ENCODE results near the gene CAMTA1.

The CAMTA1 gene

GRCh38 chr1:6880951-6881690 is 95.9 kb downstream of the CAMTA1 start:
- DNase-seq = no peak

DNA sequence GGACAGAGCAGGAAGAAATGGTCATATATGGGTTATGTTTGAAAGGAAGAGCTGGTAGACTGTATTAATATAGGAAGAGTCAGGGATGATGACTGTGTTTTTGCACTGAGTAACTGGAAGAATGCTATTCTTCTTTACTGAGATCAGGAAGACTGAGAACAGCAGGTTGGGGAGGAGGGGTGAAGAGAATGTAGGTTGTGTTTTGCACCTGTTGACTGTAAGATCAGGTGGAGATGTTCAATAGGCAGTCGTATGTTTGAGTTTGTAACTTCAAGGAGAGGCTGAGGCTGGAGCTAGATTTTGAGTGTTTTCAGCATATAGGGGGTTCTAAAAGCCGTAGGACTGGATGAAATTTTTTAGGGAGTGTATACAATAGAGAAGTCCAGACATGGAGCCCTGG is 97.2 kb downstream of the CAMTA1 start:
- DNase-seq = no peak

- DNase-seq = no peak
These were observed 99.4 kb downstream of the CAMTA1 start for GRCh38 chr1:6884652-6885153.

DNA sequence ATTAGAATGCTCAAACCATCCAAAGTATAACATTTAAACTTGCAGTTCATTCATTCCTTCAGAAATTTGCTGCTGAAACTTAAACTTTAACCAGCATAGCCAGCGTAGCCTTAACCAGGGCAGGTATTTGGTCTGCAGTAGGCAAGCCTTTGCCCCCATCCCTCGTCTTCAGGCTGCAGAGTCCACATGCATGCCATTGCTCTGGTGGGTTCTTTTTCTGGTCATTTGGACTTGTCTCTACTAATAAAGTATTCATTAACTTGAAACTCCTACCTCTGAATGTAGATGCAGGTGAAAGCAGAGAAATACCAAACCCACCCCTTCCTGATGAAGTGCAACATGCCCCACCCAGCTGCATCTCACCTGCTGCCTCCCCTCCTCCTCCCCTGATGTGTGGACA is 100.2 kb downstream of the CAMTA1 start:
- DNase-seq = no peak

DNA sequence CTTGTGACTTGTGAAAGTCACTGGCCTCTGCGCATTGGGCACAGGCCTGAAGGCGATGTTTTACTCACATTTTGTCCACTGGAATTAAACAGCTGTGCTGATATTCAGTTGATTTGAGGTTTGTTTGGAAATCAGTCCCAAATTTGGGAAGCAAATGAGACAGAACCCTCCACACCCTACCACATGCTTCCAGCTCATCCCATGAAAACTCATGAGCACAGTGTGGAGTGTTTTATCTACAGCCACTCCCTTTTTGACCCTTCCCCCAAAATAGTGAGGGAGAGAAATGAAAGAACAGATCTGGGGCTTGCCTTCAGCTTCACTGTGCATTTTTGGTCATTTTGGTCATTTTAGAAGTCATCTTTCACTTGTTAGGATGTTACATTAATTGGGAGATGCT is 101.3 kb downstream of the CAMTA1 start:
- DNase-seq = no peak

- peak; percentile 37 for DNase-seq
These were observed 103.0 kb downstream of the CAMTA1 start for GRCh38 chr1:6888268-6888667.

- DNase-seq = no peak
These were observed 103.6 kb downstream of the CAMTA1 start for GRCh38 chr1:6888870-6889269.

GRCh38 chr1:6889875-6890480 is 104.7 kb downstream of the CAMTA1 start:
- DNase-seq = peak; percentile 20

DNA sequence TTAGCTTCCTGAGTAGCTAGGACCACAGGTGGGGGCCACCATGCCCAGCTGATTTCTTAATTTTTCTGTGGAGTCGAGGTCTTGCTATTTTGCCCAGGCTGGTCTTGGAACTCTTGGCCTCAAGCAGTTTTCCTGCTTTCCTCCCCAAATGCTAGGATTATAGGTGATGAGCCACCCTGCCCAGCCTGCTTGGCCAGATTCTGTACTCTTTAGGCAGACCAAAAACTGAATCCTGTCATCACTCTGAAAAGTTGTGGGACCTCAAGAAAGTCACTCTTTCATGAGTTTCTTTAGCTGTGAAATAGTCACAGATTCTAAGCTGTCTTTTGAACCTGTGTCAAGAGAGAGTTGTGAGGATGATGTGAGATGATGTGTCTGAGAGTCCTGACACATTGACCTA is 105.4 kb downstream of the CAMTA1 start:
- no peak for DNase-seq

DNA sequence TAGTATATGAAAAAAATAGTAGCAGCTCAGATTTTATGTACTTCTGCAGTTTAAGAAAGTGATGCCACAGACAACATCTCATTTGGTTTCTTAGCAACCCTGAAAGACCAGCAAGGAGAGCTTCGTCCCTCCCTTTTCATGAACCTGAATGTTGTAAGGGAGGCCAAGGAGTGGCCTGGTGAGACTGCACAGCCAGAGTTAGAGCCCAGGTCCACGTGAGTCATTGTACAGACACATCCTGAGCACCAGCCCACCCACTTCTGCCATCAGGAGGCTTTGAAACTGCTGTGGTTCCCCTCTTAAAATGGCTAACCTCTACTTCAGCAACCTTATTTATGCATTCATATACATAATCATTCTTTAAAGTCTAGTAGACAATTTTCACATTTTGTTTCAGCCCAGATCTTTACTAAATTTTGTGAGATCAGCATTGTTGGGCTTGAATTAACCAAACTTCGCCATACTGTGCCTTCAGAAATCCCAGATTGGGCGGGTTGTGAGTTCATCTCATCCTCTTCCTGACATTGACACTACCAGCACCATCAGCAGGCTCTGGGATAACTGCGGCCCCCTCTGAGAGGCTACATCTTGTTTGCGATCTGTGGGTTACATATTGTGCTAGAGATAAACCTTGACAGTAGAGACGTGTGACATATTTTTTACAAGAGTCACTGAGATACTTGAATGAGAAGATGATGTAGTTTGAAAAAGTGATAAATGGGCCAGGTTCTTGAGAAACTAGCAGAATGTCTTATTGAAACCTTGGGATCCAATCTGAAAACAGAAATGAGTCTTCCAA is 106.7 kb downstream of the CAMTA1 start:
- DNase-seq = no peak

DNA sequence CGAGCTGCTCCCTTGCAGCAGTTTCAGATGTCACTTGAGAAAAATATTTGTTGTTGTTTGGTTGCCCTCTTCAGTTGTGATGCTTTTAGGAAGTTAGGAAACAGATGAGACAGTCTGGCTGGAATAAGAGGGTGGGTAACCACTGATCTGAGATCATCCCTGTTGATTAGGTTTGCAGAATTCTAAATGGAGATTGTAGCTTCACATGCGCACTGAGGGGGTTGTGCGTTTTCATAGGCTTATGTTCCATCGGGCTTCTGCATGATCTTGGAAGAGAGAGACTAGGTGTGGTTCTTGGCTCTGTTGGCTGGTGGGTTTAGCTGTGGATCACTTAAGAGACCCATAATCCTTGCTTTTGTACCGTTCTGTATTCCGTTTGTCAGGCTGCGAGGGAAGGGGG is 108.1 kb downstream of the CAMTA1 start:
- no peak for DNase-seq

GRCh38 chr1:6897138-6897537 is 111.9 kb downstream of the CAMTA1 start:
- DNase-seq = no peak

- DNase-seq = no peak
These were observed 113.8 kb downstream of the CAMTA1 start for GRCh38 chr1:6898974-6899539.

DNA sequence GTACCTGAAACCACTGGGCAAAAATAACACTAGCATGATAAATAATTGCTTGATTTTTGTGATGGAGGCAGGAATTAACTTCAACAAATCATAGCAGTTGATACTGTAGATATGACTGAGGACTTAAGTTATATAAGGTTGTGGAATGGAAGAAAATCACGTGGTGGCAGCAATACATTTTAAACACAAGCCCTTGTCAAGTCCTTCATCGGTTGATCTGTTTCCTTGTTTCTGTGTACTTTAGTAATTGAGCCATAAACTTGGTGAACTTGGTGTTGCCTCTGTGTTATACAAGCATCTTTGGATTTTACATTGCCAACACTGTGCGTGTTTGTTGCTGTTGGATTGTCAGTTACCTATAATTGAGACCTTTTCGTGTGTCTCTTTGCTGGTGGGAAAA is 114.4 kb downstream of the CAMTA1 start:
- DNase-seq = no peak

DNA sequence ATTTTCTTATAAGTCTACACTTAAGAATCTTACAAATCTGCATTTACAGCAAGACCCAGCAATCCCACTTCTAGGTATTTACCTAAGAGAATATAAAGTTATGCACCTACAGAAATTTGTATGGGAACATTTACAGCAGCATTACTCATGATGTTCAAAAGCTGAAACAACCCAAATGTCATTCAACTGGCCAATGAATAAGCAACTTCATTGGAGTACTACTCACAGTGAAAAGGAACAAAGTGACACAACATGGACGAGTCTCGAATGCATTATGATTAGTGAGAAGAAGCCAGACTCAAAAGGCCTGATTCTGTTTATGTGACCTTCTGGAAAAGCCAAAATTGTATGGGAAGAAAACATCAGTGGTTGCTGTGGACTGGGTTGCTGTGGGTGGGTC is 116.9 kb downstream of the CAMTA1 start:
- no peak for DNase-seq

DNA sequence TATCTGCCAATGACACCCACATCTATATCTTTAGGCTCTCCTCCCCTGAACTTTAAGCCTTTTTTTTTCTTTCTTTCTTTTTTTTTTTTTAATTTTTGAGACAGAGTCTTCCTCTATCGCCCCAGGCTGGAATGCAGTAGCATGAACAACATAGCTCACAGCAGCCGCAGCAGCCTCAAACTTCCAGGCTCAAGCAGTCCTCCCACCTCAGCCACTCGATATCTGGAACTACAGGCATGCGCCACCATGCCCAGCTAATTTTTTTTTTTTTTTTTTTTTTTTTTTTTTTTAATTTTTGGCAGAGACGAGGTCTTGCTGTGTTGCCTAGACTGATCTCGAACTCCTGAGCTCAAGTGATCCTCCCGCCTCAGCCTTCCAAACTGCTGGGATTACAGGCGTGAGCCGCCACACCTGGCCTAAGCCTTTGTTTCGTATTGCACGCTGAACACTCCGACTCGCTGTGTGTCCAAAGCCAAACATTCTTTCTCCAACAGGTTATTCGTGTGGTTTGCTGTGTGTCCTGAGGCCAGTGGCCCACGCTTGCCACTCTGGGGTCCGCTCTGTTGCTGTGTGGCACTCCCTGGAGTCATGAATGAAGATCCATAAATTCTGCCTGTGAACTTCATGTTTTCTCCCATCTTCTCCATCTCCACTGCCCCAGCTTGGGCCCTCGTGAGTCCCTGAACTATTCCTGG is 119.4 kb downstream of the CAMTA1 start:
- DNase-seq = no peak

- no peak for DNase-seq
These were observed 120.1 kb downstream of the CAMTA1 start for GRCh38 chr1:6905331-6905730.

- no peak for DNase-seq
These were observed 120.5 kb downstream of the CAMTA1 start for GRCh38 chr1:6905790-6906189.

- DNase-seq = no peak
These were observed 121.5 kb downstream of the CAMTA1 start for GRCh38 chr1:6906783-6907182.

- DNase-seq = no peak
These were observed 121.9 kb downstream of the CAMTA1 start for GRCh38 chr1:6907201-6907600.

GRCh38 chr1:6907676-6908434 is 122.6 kb downstream of the CAMTA1 start:
- no peak for DNase-seq

DNA sequence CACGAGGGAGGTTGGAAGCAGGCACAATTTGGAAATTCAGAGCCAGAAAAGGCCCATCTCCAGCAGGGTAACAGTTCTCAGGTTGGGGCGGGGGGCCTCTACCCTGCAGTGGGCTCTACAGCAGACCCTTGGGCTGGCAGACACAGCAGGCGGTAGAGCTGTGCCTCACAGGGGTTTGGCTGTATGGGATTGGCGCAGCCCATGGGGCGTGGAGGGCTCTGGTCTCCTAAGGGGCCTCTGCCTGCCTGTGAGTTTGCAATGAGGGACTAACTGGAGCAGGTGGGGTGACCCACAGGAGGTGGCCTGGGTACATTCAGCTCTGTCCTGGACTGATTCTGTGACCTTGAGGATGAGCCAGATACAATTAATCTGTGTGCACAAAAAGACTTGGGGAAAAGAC is 124.1 kb downstream of the CAMTA1 start:
- no peak for DNase-seq
